Gastrocnemius medialis (tissue), 4 donors: ENCODE measurements around the gene C2orf92. TPM values are rescaled to one million over a fixed set of nuclear protein-coding genes. Genes with fewer than 3 reads are reported as not detected.

ENCODE experiments used
- ATAC-seq, 2 donors: fragments of 150-250 bp; one replicate each; pipeline ENCODE4 v1.9.1; 2016
- DNase-seq, 2 donors: peaks; one replicate each; pipeline ENCODE4 v3.0.0-alpha.2; 2019
- H3K27ac ChIP-seq, 4 donors: fragments of 200-600 bp; sonication (generic); 1 replicate in 1 of 4; 2 replicates in 3 of 4; pipeline ENCODE4 v1.5.1; 2016 to 2018; ENCODE audit warnings: mild to moderate bottlenecking in 2 of 4, moderate library complexity in 1 of 4
- H3K27me3 ChIP-seq, 3 donors: fragments of 200-600 bp; sonication (generic) in 2 of 3; 1 replicate in 1 of 3; 2 replicates in 2 of 3; pipeline versions ENCODE4 v1.5.1 to v1.6.0; 2016 to 2019; ENCODE audit warnings: mild to moderate bottlenecking in 1 of 3, moderate library complexity in 1 of 3
- H3K36me3 ChIP-seq, 2 donors: fragments of 200-600 bp; sonication (generic) in 1 of 2; one replicate each; pipeline ENCODE4 v1.5.1; 2017 to 2018
- H3K4me1 ChIP-seq, 2 donors: fragments of 200-600 bp; sonication (generic) in 1 of 2; one replicate each; pipeline ENCODE4 v1.5.1; 2016 to 2017; ENCODE audit warnings: mild to moderate bottlenecking in 2 of 2
- H3K4me3 ChIP-seq, 4 donors: fragments of 200-600 bp; sonication (generic) in 3 of 4; 1 replicate in 1 of 4; 2 replicates in 3 of 4; pipeline ENCODE4 v1.5.1; 2016 to 2019; ENCODE audit warnings: mild to moderate bottlenecking in 2 of 4
- H3K9me3 ChIP-seq, 3 donors: fragments of 200-600 bp; sonication (generic) in 2 of 3; 1 replicate in 1 of 3; 2 replicates in 2 of 3; pipeline ENCODE4 v1.5.1; 2016 to 2019
- CTCF ChIP-seq, 5 experiments: fragments of 450-650 bp in 3 of 5; fragments of 200-600 bp in 2 of 5; sonication (generic) in 2 of 5; IDR thresholded peaks in 4 of 5; conservative IDR thresholded peaks in 1 of 5; 1 replicate in 4 of 5; 2 replicates in 1 of 5; pipeline ENCODE4 v1.5.1; 2016 to 2019; ENCODE audit warnings: antibody characterized with exemption in 5 of 5, mild to moderate bottlenecking in 3 of 5, moderate library complexity in 3 of 5
- POLR2A ChIP-seq, 2 donors: fragments of 450-650 bp; IDR thresholded peaks; one replicate each; pipeline ENCODE4 v1.6.1; 2017; ENCODE audit warnings: antibody characterized with exemption in 2 of 2, mild to moderate bottlenecking in 2 of 2, moderate library complexity in 2 of 2
- in situ Hi-C, 4 donors: fragments of 200-750 bp; cut with MboI; loops; one replicate each; pipeline versions ENCODE4 v1.15.0 to v1.8.0; 2017; ENCODE audit warnings: low sequenced_read_pairs in 4 of 4
- intact Hi-C: fragments of 100-400 bp; cut with DNase I; formaldehyde crosslinking; loops from one replicate; pipeline ENCODE4 v1.15.1; 2023; ENCODE audit warnings: low total_unique reads
- total RNA-seq, 4 donors: library from RNA; depleted of rRNA; stranded (reverse); fragments of >200 nt; gene quantifications; one replicate each; pipeline versions ENCODE4 v1.1.0 to v1.2.3, GENCODE V29; 2016

The C2orf92 gene
- total RNA-seq, 4 donors from 2014 or later: 0.85 to 4.2 TPM; not detected in 2

- Histone ChIP-seq H3K27ac (peak overlapping the region; percentile 86 to 98 (median 92)), H3K36me3 (peaks cover 0 to 26% of the 10 kb centered on the region in 2 donors), H3K4me3 (peak overlapping the region; percentile 50 to 94 (median 82)), H3K27me3 (no peaks in the 10 kb centered on the region), H3K4me1 (peaks cover 23 to 29% of the 10 kb centered on the region in 2 donors), H3K9me3 (no peaks in the 10 kb centered on the region)
- TF ChIP-seq CTCF (IDR thresholded peaks at IDR 0.05 in 4 of 5, conservative IDR thresholded peaks at IDR 0.05 in 1 of 5): no peak
- no peak for ATAC-seq
- intact Hi-C loops: no loop called here
- no peak for DNase-seq
- in situ Hi-C loops: loop anchor here in 1 of 4 donors (25.0 kb wide), 1 partner anchor 1125 kb away; the partner anchor contains the start of gene ARID5A
These were observed 7.1 kb upstream of the C2orf92 start for GRCh38 chr2:97662386-97662894.

GRCh38 chr2:97662895-97663625 lies 6.5 kb upstream of the C2orf92 start:
- H3K36me3 ChIP-seq: peaks cover 0 to 20% of the 10 kb centered on the region in 2 donors
- in situ Hi-C loops (loop anchor here in 1 of 4 donors (25.0 kb wide), 1 partner anchor 1126 kb away; the partner anchor contains the start of gene ARID5A), intact Hi-C loops (loop anchor here (1.0 kb wide), 1 partner anchor 17 kb away; the partner anchor contains the start of gene COX5B)
- H3K4me3 ChIP-seq: peak overlapping the region; percentile 50 to 94 (median 82)
- DNase-seq (peak; percentile 48 to 66), ATAC-seq (peak; percentile 51 to 70)
- H3K27me3 ChIP-seq: no peaks in the 10 kb centered on the region
- H3K9me3 ChIP-seq: no peaks in the 10 kb centered on the region
- H3K4me1 ChIP-seq: peaks cover 23 to 29% of the 10 kb centered on the region in 2 donors
- H3K27ac ChIP-seq: peak overlapping the region; percentile 86 to 98 (median 92)
- no peak for TF ChIP-seq CTCF (IDR thresholded peaks at IDR 0.05 in 4 of 5, conservative IDR thresholded peaks at IDR 0.05 in 1 of 5)
- no peak for TF ChIP-seq POLR2A (IDR thresholded peaks at IDR 0.05)

- TF ChIP-seq POLR2A (IDR thresholded peaks at IDR 0.05) (no peak), CTCF (IDR thresholded peaks at IDR 0.05 in 4 of 5, conservative IDR thresholded peaks at IDR 0.05 in 1 of 5) (no peak)
- ATAC-seq: no peak
- Histone ChIP-seq H3K36me3 (peaks cover 0 to 15% of the 10 kb centered on the region in 2 donors), H3K9me3 (no peaks in the 10 kb centered on the region), H3K27ac (peak overlapping the region; percentile 86 to 98 (median 92)), H3K27me3 (no peaks in the 10 kb centered on the region), H3K4me1 (peaks cover 23 to 29% of the 10 kb centered on the region in 2 donors), H3K4me3 (peak overlapping the region; percentile 50 to 94 (median 82))
- intact Hi-C loops: loop anchor here (1.0 kb wide), 1 partner anchor 17 kb away; the partner anchor contains the start of gene COX5B
- DNase-seq: no peak
- in situ Hi-C loops: loop anchor here in 1 of 4 donors (25.0 kb wide), 1 partner anchor 1126 kb away; the partner anchor contains the start of gene ARID5A
These were observed 5.9 kb upstream of the C2orf92 start for GRCh38 chr2:97663626-97663961.

DNA sequence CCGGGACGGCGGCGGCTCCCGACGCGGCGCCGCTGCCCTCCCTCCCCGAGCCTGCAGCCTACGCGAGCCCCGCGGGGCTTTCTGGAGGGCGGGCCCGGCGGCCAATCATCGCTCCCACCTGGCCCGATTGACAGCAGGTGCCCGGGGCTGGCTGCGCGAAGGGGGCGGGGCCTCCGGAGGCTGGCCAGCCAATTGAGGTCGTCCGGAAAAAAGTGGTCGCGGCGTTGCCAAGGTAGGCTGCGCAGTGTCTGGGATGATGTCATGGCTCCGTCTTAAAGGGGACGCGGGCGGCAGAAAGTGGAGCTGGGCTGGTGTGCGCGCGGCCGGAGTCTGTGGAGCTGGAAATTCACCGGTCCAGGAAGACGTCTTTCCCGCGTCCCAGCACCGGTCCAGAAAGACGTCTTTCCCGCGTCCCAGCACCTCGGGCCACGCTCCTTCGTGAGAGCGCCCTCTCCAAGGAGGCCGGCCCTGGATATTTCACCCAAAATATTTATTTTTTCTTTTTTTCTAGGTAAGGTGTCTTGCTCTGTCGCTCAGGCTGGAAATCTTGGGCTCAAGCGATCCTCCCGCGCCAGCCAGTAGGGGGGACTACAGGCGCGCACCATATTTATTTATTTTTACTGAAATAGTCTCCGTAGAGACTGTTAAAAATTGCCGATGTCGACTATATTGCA lies 5.4 kb upstream of the C2orf92 start, which contains the start of gene ACTR1B:
ACTR1B (minus strand) TSS at position 83 of the 674 bp plus-strand sequence. CDS start 154 bp downstream, outside the sequence.
- in situ Hi-C loops: loop anchor here in 1 of 4 donors (25.0 kb wide), 1 partner anchor 1127 kb away; the partner anchor contains the start of gene ARID5A
- intact Hi-C loops: loop anchor here (1.0 to 2.0 kb wide), 3 partner anchors 18 to 73 kb away; partner anchors contain the start of gene COX5B
- Histone ChIP-seq H3K27me3 (no peaks in the 10 kb centered on the region), H3K4me3 (peak within 1 kb of the TSS; percentile 59 to 94 (median 82)), H3K4me1 (peaks cover 23 to 29% of the 10 kb centered on the region in 2 donors), H3K27ac (peak within 1 kb of the TSS; percentile 86 to 98 (median 92)), H3K9me3 (no peaks in the 10 kb centered on the region), H3K36me3 (peaks cover 0 to 10% of the 10 kb centered on the region in 2 donors)
- DNase-seq (peak; percentile 97 to 98), ATAC-seq (peak; percentile 95 to 96)
- peak; percentile 75 to 93 for TF ChIP-seq POLR2A (IDR thresholded peaks at IDR 0.05)
- peak; percentile 55 to 73 (median 67) for TF ChIP-seq CTCF (IDR thresholded peaks at IDR 0.05 in 4 of 5, conservative IDR thresholded peaks at IDR 0.05 in 1 of 5)
